Measurements from ENCODE around the gene SLC16A13.
"Not testable (repeated sequence)": the region's sequence is repeated elsewhere in the genome, so short reads cannot be mapped to it uniquely, and the experiment has no call there.

Gene SLC16A13

GRCh38 chr17:7072406-7072805 is 36.6 kb downstream of the SLC16A13 start:
- no peak overlapping the region for H3K4me3 Mint-ChIP-seq
- peaks cover 31% of the 10 kb centered on the region for H3K27me3 Mint-ChIP-seq
- no peaks in the 10 kb centered on the region for H3K4me1 Mint-ChIP-seq
- CTCF ChIA-PET = no interaction called here
- peaks cover 18% of the 10 kb centered on the region for H3K9me3 Mint-ChIP-seq
- H3K27ac Mint-ChIP-seq = no peak overlapping the region
- no peak for DNase-seq
- peaks cover 3% of the 10 kb centered on the region for H3K36me3 Mint-ChIP-seq

GRCh38 chr17:7074931-7075330 is 39.1 kb downstream of the SLC16A13 start:
- Mint-ChIP-seq H3K9me3 (no peaks in the 10 kb centered on the region), H3K36me3 (no peaks in the 10 kb centered on the region), H3K27me3 (peaks cover 27% of the 10 kb centered on the region), H3K27ac (no peak overlapping the region), H3K4me1 (no peaks in the 10 kb centered on the region), H3K4me3 (no peak overlapping the region)
- CTCF ChIA-PET = no interaction called here
- DNase-seq = no peak

- no peak overlapping the region for H3K27ac Mint-ChIP-seq
- H3K4me1 Mint-ChIP-seq = peaks cover 27% of the 10 kb centered on the region
- CTCF ChIA-PET = no interaction called here
- H3K36me3 Mint-ChIP-seq = no peaks in the 10 kb centered on the region
- no peak for DNase-seq
- H3K9me3 Mint-ChIP-seq = peaks cover 7% of the 10 kb centered on the region
- H3K27me3 Mint-ChIP-seq = peaks cover 24% of the 10 kb centered on the region
- no peak overlapping the region for H3K4me3 Mint-ChIP-seq
Measured at GRCh38 chr17:7077911-7078546, 42.2 kb downstream of the SLC16A13 start.

- H3K27ac Mint-ChIP-seq = no peak overlapping the region
- peaks cover 7% of the 10 kb centered on the region for H3K9me3 Mint-ChIP-seq
- CTCF ChIA-PET = no interaction called here
- no peaks in the 10 kb centered on the region for H3K36me3 Mint-ChIP-seq
- no peak for DNase-seq
- peaks cover 32% of the 10 kb centered on the region for H3K4me1 Mint-ChIP-seq
- peaks cover 29% of the 10 kb centered on the region for H3K27me3 Mint-ChIP-seq
- no peak overlapping the region for H3K4me3 Mint-ChIP-seq
Measured at GRCh38 chr17:7078711-7079110, 42.9 kb downstream of the SLC16A13 start.

GRCh38 chr17:7079581-7080455 is 44.0 kb downstream of the SLC16A13 start, which contains the start of gene CLEC10A:
Gene CLEC10A (minus strand): TSS chr17:7080251. CDS start chr17:7078812, 1,439 bp downstream.
- no peaks in the 10 kb centered on the region for H3K36me3 Mint-ChIP-seq
- no peak within 1 kb of the TSS for H3K4me3 Mint-ChIP-seq
- H3K27me3 Mint-ChIP-seq = peaks cover 40% of the 10 kb centered on the region
- H3K4me1 Mint-ChIP-seq = peaks cover 38% of the 10 kb centered on the region
- peaks cover 7% of the 10 kb centered on the region for H3K9me3 Mint-ChIP-seq
- CTCF ChIA-PET = interaction anchor here (1.6 kb wide), 1 partner anchor 28 kb away, joined by 6 read pairs; no protein-coding TSS in a partner anchor
- H3K27ac Mint-ChIP-seq = no peak within 1 kb of the TSS
- DNase-seq = no peak

GRCh38 chr17:7080456-7081041 is 44.7 kb downstream of the SLC16A13 start:
- Mint-ChIP-seq H3K4me1 (peaks cover 38% of the 10 kb centered on the region), H3K27ac (no peak overlapping the region), H3K9me3 (peaks cover 7% of the 10 kb centered on the region), H3K36me3 (no peaks in the 10 kb centered on the region), H3K27me3 (peaks cover 40% of the 10 kb centered on the region), H3K4me3 (no peak overlapping the region)
- DNase-seq = no peak
- CTCF ChIA-PET = interaction anchor here (1.6 kb wide), 1 partner anchor 29 kb away, joined by 6 read pairs; no protein-coding TSS in a partner anchor

- Mint-ChIP-seq H3K36me3 (no peaks in the 10 kb centered on the region), H3K27ac (no peak overlapping the region)
- peak; percentile 66 for DNase-seq
Measured at GRCh38 chr17:7081341-7082062, 45.7 kb downstream of the SLC16A13 start.

GRCh38 chr17:7083592-7083991 is 47.8 kb downstream of the SLC16A13 start:
- Mint-ChIP-seq H3K4me1 (peaks cover 38% of the 10 kb centered on the region), H3K4me3 (no peak overlapping the region), H3K27ac (no peak overlapping the region), H3K27me3 (peaks cover 45% of the 10 kb centered on the region), H3K9me3 (peaks cover 7% of the 10 kb centered on the region), H3K36me3 (no peaks in the 10 kb centered on the region)
- DNase-seq = no peak
- CTCF ChIA-PET = no interaction called here

More at GRCh38 chr17:7081341-7082062, 45.7 kb downstream of the SLC16A13 start:
- Mint-ChIP-seq H3K4me3 (no peak overlapping the region), H3K4me1 (peaks cover 38% of the 10 kb centered on the region), H3K9me3 (peaks cover 7% of the 10 kb centered on the region), H3K27me3 (peaks cover 40% of the 10 kb centered on the region)
- CTCF ChIA-PET = interaction anchor here (1.0 kb wide), 1 partner anchor 17 kb away, joined by 3 read pairs; no protein-coding TSS in a partner anchor

GRCh38 chr17:7084088-7084487 is 48.3 kb downstream of the SLC16A13 start:
- CTCF ChIA-PET = no interaction called here

GRCh38 chr17:7088442-7088841 is 52.6 kb downstream of the SLC16A13 start:
- H3K27ac Mint-ChIP-seq, DNase-seq, CTCF ChIA-PET, H3K4me1 Mint-ChIP-seq, H3K9me3 Mint-ChIP-seq, H3K36me3 Mint-ChIP-seq, H3K4me3 Mint-ChIP-seq: not testable (repeated sequence)
- H3K27me3 Mint-ChIP-seq = peaks cover 20% of the 10 kb centered on the region

More at GRCh38 chr17:7084088-7084487, 48.3 kb downstream of the SLC16A13 start:
- H3K9me3 Mint-ChIP-seq = peaks cover 7% of the 10 kb centered on the region
- H3K27ac Mint-ChIP-seq = no peak overlapping the region
- H3K4me1 Mint-ChIP-seq = peaks cover 38% of the 10 kb centered on the region
- no peak overlapping the region for H3K4me3 Mint-ChIP-seq
- H3K36me3 Mint-ChIP-seq = no peaks in the 10 kb centered on the region
- no peak for DNase-seq
- H3K27me3 Mint-ChIP-seq = peaks cover 40% of the 10 kb centered on the region

- H3K9me3 Mint-ChIP-seq, H3K4me3 Mint-ChIP-seq, H3K4me1 Mint-ChIP-seq, CTCF ChIA-PET, DNase-seq, H3K36me3 Mint-ChIP-seq, H3K27ac Mint-ChIP-seq: not testable (repeated sequence)
- peaks cover 16% of the 10 kb centered on the region for H3K27me3 Mint-ChIP-seq
Measured at GRCh38 chr17:7089570-7089969, 53.8 kb downstream of the SLC16A13 start.
